CD4-positive, alpha-beta T cell (primary cell): Measurements from ENCODE around the gene OCRL. TPM values are rescaled to one million over a fixed set of nuclear protein-coding genes. Genes with fewer than 3 reads are reported as not detected.

Experiments used
- ATAC-seq: fragments of 200-7000 bp; cut with Tn5 transposase; one replicate; pipeline ENCODE4 v1.10.0; 2022; ENCODE audit warnings: mild to moderate bottlenecking; ENCODE audit not compliant: poor library complexity
- CTCF ChIA-PET: fragments of 350-600 bp; sonication (Branson Sonifier 250); formaldehyde crosslinking; loops from one replicate; lab custom pipeline; 2021; ENCODE audit warnings: antibody characterized with exemption, inconsistent platforms; lab: Charles Lee
- POLR2A ChIA-PET: fragments of 350-600 bp; sonication (Branson Sonifier 250); formaldehyde crosslinking; loops from one replicate; lab custom pipeline; 2021; ENCODE audit warnings: antibody characterized with exemption, inconsistent platforms; lab: Charles Lee
- DNase-seq, 14 experiments: peaks; one replicate each; pipeline ENCODE4 v3.0.0-alpha.2; 2013 to 2020; ENCODE audit warnings: mixed read lengths in 2 of 14
- H3K27ac ChIP-seq, 2 donors: one replicate each; pipeline versions ENCODE4 v1.5.1 to v1.7.0; 2013; ENCODE audit warnings: low read length in 2 of 2, low read depth in 1 of 2, mild to moderate bottlenecking in 1 of 2
- H3K27me3 ChIP-seq, 2 experiments: 1 replicate in 1 of 2; 2 replicates in 1 of 2; pipeline versions ENCODE4 v1.6.1 to v1.7.0; 2013; ENCODE audit warnings: low read length in 2 of 2, control low read depth in 1 of 2, mild to moderate bottlenecking in 1 of 2, moderate library complexity in 1 of 2; ENCODE audit not compliant: insufficient read depth in 2 of 2, control insufficient read depth in 1 of 2
- H3K36me3 ChIP-seq: one replicate; pipeline ENCODE4 v1.6.1; 2013; ENCODE audit warnings: low read length, control low read depth; ENCODE audit not compliant: insufficient read depth
- H3K4me1 ChIP-seq: one replicate; pipeline ENCODE4 v1.6.1; 2013; ENCODE audit warnings: low read length, control low read depth; ENCODE audit not compliant: insufficient read depth
- H3K4me3 ChIP-seq: one replicate; pipeline ENCODE4 v1.5.1; 2013; ENCODE audit warnings: mild to moderate bottlenecking, low read length, moderate library complexity
- H3K9me3 ChIP-seq, 2 experiments: 1 replicate in 1 of 2; 2 replicates in 1 of 2; pipeline versions ENCODE4 v1.6.1 to v1.7.0; 2013; ENCODE audit warnings: low read length in 2 of 2, mild to moderate bottlenecking in 2 of 2, control low read depth in 1 of 2, moderate library complexity in 1 of 2; ENCODE audit not compliant: control insufficient read depth in 1 of 2, insufficient read depth in 1 of 2
- H3K27ac Mint-ChIP-seq: one replicate; pipeline ENCODE4 v1.8.0; 2020; ENCODE audit warnings: mixed read lengths
- H3K27me3 Mint-ChIP-seq: one replicate; pipeline ENCODE4 v1.8.0; 2021; ENCODE audit warnings: mixed read lengths
- H3K36me3 Mint-ChIP-seq: one replicate; pipeline ENCODE4 v1.8.0; 2021; ENCODE audit warnings: low read depth, mixed read lengths
- H3K4me1 Mint-ChIP-seq: one replicate; pipeline ENCODE4 v1.8.0; 2021; ENCODE audit warnings: low read depth, mixed read lengths
- H3K4me3 Mint-ChIP-seq: one replicate; pipeline ENCODE4 v1.8.0; 2020; ENCODE audit warnings: mild to moderate bottlenecking, mixed read lengths
- H3K9me3 Mint-ChIP-seq: one replicate; pipeline ENCODE4 v1.8.0; 2020; ENCODE audit warnings: mixed read lengths
- intact Hi-C, 2 experiments: fragments of 100-400 bp; cut with DNase I in 1 of 2; cut with micrococcal nuclease in 1 of 2; formaldehyde crosslinking; loops; one replicate each; pipeline versions ENCODE4 v1.15.1 to v1.9.0; 2023 to 2025; cut with DNase I, micrococcal nuclease
- total RNA-seq, 174 experiments: library from RNA in 2 of 174; stranded (reverse) in 2 of 174; gene quantifications; one replicate each; pipeline ENCODE4 v1.2.3 and lab custom pipeline; 2021 to 2026
- TF ChIP-seq, protein P1 (sequence below): fragments of 200-600 bp; IDR thresholded peaks from one replicate; pipeline ENCODE4 v1.8.0; 2022; ENCODE audit warnings: antibody characterized with exemption, mild to moderate bottlenecking

The OCRL gene
- total RNA-seq, 2 experiments from 2014 or later: 4.0 to 4.1 TPM

- ChIA-PET POLR2A (no interaction called here), CTCF (no interaction called here)
- no peak for ATAC-seq
- Histone ChIP-seq H3K36me3 (peaks cover 8% of the 10 kb centered on the region), H3K4me1 (no peaks in the 10 kb centered on the region), H3K9me3 (no peaks in the 10 kb centered on the region), H3K27me3 (no peaks in the 10 kb centered on the region), H3K4me3 (no peak overlapping the region), H3K27ac (no peak overlapping the region)
- intact Hi-C loops: no loop called here
- H3K36me3 Mint-ChIP-seq: peaks cover 48% of the 10 kb centered on the region
- DNase-seq: no peak
- H3K4me1 Mint-ChIP-seq: no peaks in the 10 kb centered on the region
- no peak overlapping the region for H3K27ac Mint-ChIP-seq
- no peak overlapping the region for H3K4me3 Mint-ChIP-seq
- no peaks in the 10 kb centered on the region for H3K27me3 Mint-ChIP-seq
- H3K9me3 Mint-ChIP-seq: no peaks in the 10 kb centered on the region
- TF ChIP-seq, protein P1, sequence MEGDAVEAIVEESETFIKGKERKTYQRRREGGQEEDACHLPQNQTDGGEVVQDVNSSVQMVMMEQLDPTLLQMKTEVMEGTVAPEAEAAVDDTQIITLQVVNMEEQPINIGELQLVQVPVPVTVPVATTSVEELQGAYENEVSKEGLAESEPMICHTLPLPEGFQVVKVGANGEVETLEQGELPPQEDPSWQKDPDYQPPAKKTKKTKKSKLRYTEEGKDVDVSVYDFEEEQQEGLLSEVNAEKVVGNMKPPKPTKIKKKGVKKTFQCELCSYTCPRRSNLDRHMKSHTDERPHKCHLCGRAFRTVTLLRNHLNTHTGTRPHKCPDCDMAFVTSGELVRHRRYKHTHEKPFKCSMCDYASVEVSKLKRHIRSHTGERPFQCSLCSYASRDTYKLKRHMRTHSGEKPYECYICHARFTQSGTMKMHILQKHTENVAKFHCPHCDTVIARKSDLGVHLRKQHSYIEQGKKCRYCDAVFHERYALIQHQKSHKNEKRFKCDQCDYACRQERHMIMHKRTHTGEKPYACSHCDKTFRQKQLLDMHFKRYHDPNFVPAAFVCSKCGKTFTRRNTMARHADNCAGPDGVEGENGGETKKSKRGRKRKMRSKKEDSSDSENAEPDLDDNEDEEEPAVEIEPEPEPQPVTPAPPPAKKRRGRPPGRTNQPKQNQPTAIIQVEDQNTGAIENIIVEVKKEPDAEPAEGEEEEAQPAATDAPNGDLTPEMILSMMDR: no peak
Measured at GRCh38 chrX:129577473-129577872, 37.4 kb downstream of the OCRL start.

DNA sequence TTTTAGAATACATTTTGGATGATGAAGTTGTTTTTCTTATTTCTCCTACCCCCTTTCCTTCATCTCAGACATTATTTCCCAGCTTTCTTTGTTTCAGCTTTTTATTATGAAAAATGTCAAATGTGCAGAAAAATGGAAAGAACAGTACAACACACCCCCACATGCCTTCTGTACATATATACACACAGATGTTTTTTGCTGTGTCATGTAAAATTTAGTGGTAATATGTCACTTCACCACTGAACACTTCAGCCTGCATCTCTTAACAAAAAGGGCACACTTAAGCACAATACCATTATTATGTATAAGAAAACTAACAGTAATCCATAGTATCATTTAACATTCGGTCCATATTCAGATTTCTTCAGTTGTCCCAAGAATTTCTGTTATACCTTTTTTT is 37.8 kb downstream of the OCRL start:
- H3K36me3 Mint-ChIP-seq: peaks cover 47% of the 10 kb centered on the region
- no peak overlapping the region for H3K4me3 Mint-ChIP-seq
- peaks cover 8% of the 10 kb centered on the region for H3K36me3 ChIP-seq
- TF ChIP-seq, protein P1: no peak
- no peak overlapping the region for H3K27ac ChIP-seq
- no peak overlapping the region for H3K4me3 ChIP-seq
- DNase-seq (no peak), ATAC-seq (no peak)
- H3K27me3 ChIP-seq: no peaks in the 10 kb centered on the region
- H3K27me3 Mint-ChIP-seq: no peaks in the 10 kb centered on the region
- H3K4me1 Mint-ChIP-seq: no peaks in the 10 kb centered on the region
- no peaks in the 10 kb centered on the region for H3K4me1 ChIP-seq
- ChIA-PET POLR2A (no interaction called here), CTCF (no interaction called here)
- H3K9me3 Mint-ChIP-seq: no peaks in the 10 kb centered on the region
- intact Hi-C loops: no loop called here
- no peak overlapping the region for H3K27ac Mint-ChIP-seq
- H3K9me3 ChIP-seq: no peaks in the 10 kb centered on the region

- Mint-ChIP-seq H3K27me3 (no peaks in the 10 kb centered on the region), H3K4me3 (no peak overlapping the region), H3K4me1 (no peaks in the 10 kb centered on the region), H3K9me3 (no peaks in the 10 kb centered on the region), H3K27ac (no peak overlapping the region), H3K36me3 (peaks cover 30% of the 10 kb centered on the region)
- H3K36me3 ChIP-seq: peaks cover 6% of the 10 kb centered on the region
- no peak overlapping the region for H3K27ac ChIP-seq
- no peaks in the 10 kb centered on the region for H3K27me3 ChIP-seq
- DNase-seq (no peak), ATAC-seq (no peak)
- ChIA-PET POLR2A (no interaction called here), CTCF (no interaction called here)
- intact Hi-C loops: no loop called here
- no peak overlapping the region for H3K4me3 ChIP-seq
- H3K9me3 ChIP-seq: no peaks in the 10 kb centered on the region
- no peaks in the 10 kb centered on the region for H3K4me1 ChIP-seq
- TF ChIP-seq, protein P1: no peak
Measured at GRCh38 chrX:129581904-129582303, 41.8 kb downstream of the OCRL start.
